Astrocyte of the spinal cord (primary cell): ENCODE results near the gene PHYKPL.

Source experiments
- DNase-seq: peaks from one replicate; pipeline ENCODE4 v3.0.0; 2011; ENCODE audit warnings: low read depth, low spot score
- H3K4me3 ChIP-seq: 2 replicates; pipeline ENCODE4 v1.5.1; 2011; ENCODE audit warnings: low read depth, mild to moderate bottlenecking, low read length, moderate library complexity
- in situ Hi-C: cut with HindIII; loops from 2 replicates; pipeline ENCODE4 v1.10.0; 2017; ENCODE audit warnings: low sequenced_read_pairs
- TF ChIP-seq, protein P1 (sequence below): IDR thresholded peaks from 2 replicates; pipeline ENCODE4 v1.5.1; 2012; ENCODE audit warnings: low read depth, mild to moderate bottlenecking, low read length, inconsistent platforms

Gene PHYKPL

DNA sequence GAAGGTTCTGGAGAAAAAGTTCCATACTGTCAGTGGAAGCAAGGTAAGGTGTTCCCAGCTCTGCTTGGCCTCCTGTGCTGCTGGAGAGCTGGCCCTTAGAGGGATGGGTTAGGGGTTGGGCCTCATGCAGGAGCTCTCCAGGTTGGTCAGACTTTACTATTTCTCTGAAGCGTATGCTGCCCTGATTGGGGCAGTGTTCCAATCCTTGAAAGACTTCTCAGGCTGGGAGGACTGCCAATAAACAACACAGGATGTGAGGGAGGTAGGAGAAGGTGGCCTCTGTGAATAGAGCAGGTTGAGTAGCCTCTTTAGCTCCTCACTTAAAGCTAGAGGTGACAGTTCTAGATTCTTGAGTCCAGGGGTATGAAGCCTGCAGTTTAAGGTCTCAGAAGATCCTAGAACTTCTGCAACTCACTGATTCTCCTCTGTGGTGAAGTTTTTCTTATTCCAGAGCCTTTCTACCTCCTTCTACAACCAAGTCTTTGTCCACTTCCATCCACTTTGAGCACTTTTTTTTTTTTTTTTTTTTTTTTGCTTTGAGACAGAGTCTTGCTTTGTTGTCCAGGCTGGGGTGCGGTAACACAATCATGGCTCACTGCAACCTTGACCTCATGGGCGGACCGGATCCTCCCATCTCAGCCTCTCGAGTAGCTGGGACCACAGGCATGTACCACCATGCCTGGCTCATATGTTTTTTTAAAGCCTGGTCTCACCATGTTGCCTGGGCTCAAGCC is 25.3 kb downstream of the PHYKPL start:
- TF ChIP-seq, protein P1, sequence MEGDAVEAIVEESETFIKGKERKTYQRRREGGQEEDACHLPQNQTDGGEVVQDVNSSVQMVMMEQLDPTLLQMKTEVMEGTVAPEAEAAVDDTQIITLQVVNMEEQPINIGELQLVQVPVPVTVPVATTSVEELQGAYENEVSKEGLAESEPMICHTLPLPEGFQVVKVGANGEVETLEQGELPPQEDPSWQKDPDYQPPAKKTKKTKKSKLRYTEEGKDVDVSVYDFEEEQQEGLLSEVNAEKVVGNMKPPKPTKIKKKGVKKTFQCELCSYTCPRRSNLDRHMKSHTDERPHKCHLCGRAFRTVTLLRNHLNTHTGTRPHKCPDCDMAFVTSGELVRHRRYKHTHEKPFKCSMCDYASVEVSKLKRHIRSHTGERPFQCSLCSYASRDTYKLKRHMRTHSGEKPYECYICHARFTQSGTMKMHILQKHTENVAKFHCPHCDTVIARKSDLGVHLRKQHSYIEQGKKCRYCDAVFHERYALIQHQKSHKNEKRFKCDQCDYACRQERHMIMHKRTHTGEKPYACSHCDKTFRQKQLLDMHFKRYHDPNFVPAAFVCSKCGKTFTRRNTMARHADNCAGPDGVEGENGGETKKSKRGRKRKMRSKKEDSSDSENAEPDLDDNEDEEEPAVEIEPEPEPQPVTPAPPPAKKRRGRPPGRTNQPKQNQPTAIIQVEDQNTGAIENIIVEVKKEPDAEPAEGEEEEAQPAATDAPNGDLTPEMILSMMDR, result no peak
- DNase-seq, result peak; percentile 73
- in situ Hi-C loops, result no loop called here
- H3K4me3 ChIP-seq, result no peak overlapping the region

DNA sequence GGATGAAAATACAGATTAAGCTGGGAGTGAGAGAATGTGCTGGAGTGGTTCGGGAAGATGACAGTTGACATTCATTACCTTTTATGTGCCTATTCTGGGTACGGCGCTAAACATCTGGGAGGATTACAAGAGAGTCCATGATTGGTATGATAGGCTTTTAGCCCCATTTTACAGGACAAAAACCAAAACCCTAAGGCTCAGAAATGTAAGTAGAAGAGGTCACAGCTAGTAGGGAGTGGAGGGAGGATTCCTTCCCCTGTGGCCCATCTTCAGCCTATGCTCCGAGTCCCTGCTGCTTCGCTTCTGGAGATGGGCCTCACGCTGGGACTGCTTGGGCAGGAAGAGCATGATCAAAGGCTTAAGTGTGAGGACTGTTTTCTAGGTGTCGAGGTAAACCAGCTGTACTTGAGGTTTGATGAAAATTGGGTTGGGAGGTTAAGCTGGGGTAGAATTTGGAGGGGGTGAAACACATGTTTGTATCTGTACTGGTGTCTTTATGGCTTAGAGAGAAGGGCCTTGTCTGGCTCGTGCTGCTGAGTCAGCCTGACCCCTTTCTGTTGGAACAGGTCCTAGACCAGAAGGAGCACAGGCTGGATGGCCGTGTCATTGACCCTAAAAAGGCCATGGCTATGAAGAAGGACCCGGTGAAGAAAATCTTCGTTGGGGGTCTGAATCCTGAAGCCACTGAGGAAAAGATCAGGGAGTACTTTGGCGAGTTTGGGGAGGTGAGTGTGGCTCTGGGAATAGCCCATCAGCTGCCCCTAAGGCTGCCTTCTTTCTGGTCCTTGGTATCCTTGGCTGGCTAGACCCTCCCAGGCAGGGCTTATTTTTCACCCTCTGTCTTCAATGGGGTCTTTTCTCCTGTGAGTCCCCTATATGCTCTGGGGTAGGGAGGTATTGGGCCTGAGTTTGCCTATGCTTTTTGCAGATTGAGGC is 26.2 kb downstream of the PHYKPL start:
- H3K4me3 ChIP-seq, result peak overlapping the region; percentile 86
- TF ChIP-seq, protein P1, result no peak
- in situ Hi-C loops, result no loop called here
- DNase-seq, result no peak

DNA sequence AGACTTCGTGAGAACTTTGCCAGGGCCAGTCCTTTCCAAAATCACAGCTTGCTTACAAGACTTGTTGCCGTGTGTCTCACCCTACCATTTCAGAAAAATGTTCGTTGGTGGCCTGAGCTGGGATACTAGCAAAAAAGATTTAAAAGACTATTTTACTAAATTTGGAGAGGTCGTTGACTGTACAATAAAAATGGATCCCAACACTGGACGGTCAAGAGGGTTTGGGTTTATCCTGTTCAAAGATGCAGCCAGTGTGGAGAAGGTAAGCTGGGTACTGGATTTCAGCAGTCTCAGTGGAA is 26.9 kb downstream of the PHYKPL start:
- no peak for DNase-seq
- in situ Hi-C loops, result no loop called here
- peak overlapping the region; percentile 86 for H3K4me3 ChIP-seq
- TF ChIP-seq, protein P1, result no peak

DNA sequence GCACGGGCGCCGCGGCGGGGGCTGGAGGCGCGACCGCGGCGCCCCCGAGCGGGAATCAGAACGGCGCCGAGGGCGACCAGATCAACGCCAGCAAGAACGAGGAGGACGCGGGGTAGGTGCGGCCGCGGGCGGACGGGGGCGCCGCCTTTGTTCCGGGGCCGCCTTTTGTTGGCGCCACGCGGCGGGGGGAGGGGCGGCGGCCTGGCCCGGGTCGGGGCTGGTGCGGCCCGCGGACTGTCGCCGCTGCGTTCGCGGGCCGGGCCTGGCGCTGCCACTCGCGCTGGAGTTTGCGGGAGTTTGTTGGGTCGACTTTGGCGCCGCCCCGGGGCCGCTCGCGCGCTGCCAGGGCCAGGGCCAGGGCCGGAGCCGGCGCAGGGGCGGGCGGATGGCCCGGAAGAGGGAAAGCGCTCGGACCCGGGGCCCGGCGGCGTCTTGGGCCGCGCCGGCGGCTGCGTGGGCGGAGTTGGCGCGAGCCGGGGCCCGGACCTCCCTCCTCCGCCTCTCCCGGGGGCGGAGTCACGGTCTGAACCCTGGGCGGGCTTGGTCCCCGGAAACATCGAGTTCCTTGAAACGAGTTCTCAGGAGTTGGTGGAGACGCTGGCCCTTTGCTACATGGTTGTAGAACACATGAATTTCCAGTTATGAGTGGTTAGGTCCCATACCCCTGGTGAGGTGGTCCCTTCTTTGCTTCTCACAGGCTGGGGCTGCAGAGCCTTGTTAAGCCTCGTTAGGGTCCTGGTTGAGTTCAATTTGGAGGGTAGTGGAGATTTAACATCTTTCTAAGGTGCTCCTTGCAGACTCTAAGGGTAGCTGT is 27.5 kb downstream of the PHYKPL start:
- DNase-seq, result peak; percentile 70
- H3K4me3 ChIP-seq, result peak overlapping the region; percentile 86
- TF ChIP-seq, protein P1, result no peak
- in situ Hi-C loops, result no loop called here

DNA sequence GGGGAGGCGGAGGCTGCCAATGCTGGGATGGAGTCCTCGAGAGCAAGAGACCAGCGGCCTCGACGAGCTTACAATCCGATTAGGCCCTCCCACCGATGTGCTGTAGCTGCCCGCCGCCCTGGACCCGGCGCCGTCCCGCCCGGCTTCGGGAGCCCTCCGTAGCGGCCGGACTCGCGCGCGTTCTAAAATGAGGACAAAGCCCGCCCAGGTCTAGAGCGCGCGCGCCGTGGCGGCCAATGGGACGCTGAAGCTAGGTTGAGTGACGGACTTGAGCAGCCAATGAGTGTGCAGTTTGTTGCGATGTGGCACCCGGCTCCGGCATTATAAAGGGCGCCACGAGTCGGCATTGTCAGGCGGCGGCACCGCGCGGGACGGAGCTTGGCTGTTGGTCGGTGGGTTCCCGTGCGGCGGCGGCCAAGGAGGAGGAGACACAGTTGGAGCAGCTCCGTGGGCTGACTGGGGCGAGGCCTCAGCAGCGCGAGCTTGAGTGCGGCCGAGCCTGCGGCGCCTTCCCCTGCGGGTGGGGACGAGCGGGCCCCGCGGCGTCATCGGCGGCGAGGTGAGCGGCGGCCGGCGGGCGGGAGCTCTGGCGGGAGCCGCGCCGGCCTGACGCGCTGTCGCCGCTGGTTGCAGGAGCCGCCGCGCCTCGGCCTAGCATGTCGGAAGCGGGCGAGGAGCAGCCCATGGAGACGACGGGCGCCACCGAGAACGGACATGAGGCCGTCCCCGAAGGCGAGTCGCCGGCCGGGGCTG is 28.2 kb downstream of the PHYKPL start, which contains the start of gene HNRNPAB:
Gene HNRNPAB (plus strand): TSS at position 352 of the 753 bp plus-strand sequence. CDS start 305 bp downstream, at position 657.
- TF ChIP-seq, protein P1, result no peak
- H3K4me3 ChIP-seq, result peak within 1 kb of the TSS; percentile 86
- peak; percentile 96 for DNase-seq
- in situ Hi-C loops, result no loop called here
